NCI-H187 (cell line): ENCODE measurements around the gene CCDC85B.

Experiments used
- DNase-seq, 2 experiments: peaks; one replicate each; lab custom pipeline; 2025; lab: John Stamatoyannopoulos, UW

The CCDC85B gene

GRCh38 chr11:65869643-65870306 is 20.7 kb upstream of the CCDC85B start:
- DNase-seq, result no peak

- DNase-seq, result no peak
These were observed 20.2 kb upstream of the CCDC85B start for GRCh38 chr11:65870307-65870658.

- DNase-seq, result peak; percentile 8 to 37
These were observed 19.5 kb upstream of the CCDC85B start for GRCh38 chr11:65870706-65871681.

GRCh38 chr11:65871811-65872548 is 18.5 kb upstream of the CCDC85B start:
- DNase-seq, result no peak

- no peak for DNase-seq
These were observed 17.7 kb upstream of the CCDC85B start, which contains the start of gene EFEMP2 for GRCh38 chr11:65872586-65873317. Gene EFEMP2, minus strand, starts transcription at chr11:65872800. Its CDS starts 446 bp downstream, at chr11:65872354.

GRCh38 chr11:65873318-65874156 is 16.9 kb upstream of the CCDC85B start:
- DNase-seq, result peak; percentile 67 to 77

- DNase-seq, result no peak
These were observed 10.9 kb upstream of the CCDC85B start, which contains the start of gene CTSW for GRCh38 chr11:65879617-65880016. Gene CTSW, plus strand, starts transcription at chr11:65879837. Its CDS starts 18 bp downstream, at chr11:65879855.

GRCh38 chr11:65880027-65880426 is 10.4 kb upstream of the CCDC85B start:
- no peak for DNase-seq

GRCh38 chr11:65880844-65881421 is 9.5 kb upstream of the CCDC85B start:
- no peak for DNase-seq

- DNase-seq, result no peak
These were observed 8.1 kb upstream of the CCDC85B start for GRCh38 chr11:65882120-65883057.

GRCh38 chr11:65883058-65883761 is 7.3 kb upstream of the CCDC85B start:
- no peak for DNase-seq

- no peak for DNase-seq
These were observed 6.4 kb upstream of the CCDC85B start for GRCh38 chr11:65883786-65884715.

- DNase-seq, result peak; percentile 9 to 23
These were observed 5.8 kb upstream of the CCDC85B start for GRCh38 chr11:65884716-65885092.

GRCh38 chr11:65885231-65885630 is 5.2 kb upstream of the CCDC85B start:
- DNase-seq, result no peak

GRCh38 chr11:65885808-65886536 is 4.5 kb upstream of the CCDC85B start:
- DNase-seq, result no peak

- DNase-seq, result no peak
These were observed 3.4 kb upstream of the CCDC85B start for GRCh38 chr11:65886826-65887722.
